DOHH2 (cell line): ENCODE data around the gene HEXIM2.

Source experiments
- H3F3A ChIP-seq: fragments of 200-600 bp; sonication (generic), shearing (Covaris generic); 2 replicates; pipeline ENCODE4 v1.6.0; 2016; ENCODE audit warnings: antibody characterized with exemption, mild to moderate bottlenecking; ENCODE audit not compliant: control insufficient read depth, insufficient read depth
- H3K27ac ChIP-seq: fragments of 200-600 bp; sonication (generic); 2 replicates; pipeline ENCODE4 v1.5.1; 2014; ENCODE audit warnings: low read depth, mild to moderate bottlenecking, low read length, moderate library complexity
- H3K27me3 ChIP-seq: fragments of 200-600 bp; sonication (generic); 2 replicates; pipeline ENCODE4 v1.6.1; 2014; ENCODE audit warnings: mild to moderate bottlenecking, low read length, mixed read lengths; ENCODE audit not compliant: control insufficient read depth
- H3K36me3 ChIP-seq: fragments of 200-600 bp; sonication (generic); 2 replicates; pipeline ENCODE4 v1.6.1; 2014; ENCODE audit warnings: mild to moderate bottlenecking, low read length, moderate library complexity, mixed read lengths; ENCODE audit not compliant: control insufficient read depth
- H3K4me1 ChIP-seq: fragments of 200-600 bp; sonication (generic); 2 replicates; pipeline ENCODE4 v1.6.1; 2014; ENCODE audit warnings: mild to moderate bottlenecking, low read length, mixed read lengths; ENCODE audit not compliant: control insufficient read depth
- H3K4me2 ChIP-seq: fragments of 200-600 bp; sonication (generic); 2 replicates; pipeline ENCODE4 v1.6.0; 2014; ENCODE audit warnings: mild to moderate bottlenecking, low read length, moderate library complexity
- H3K4me3 ChIP-seq: fragments of 200-600 bp; sonication (generic); 2 replicates; pipeline ENCODE4 v1.5.1; 2014; ENCODE audit warnings: mild to moderate bottlenecking, low read length, mixed read lengths
- H3K79me2 ChIP-seq: fragments of 200-600 bp; sonication (generic); 2 replicates; pipeline ENCODE4 v1.6.1; 2014; ENCODE audit warnings: mild to moderate bottlenecking, low read length, mixed read lengths; ENCODE audit not compliant: control insufficient read depth
- H3K9me2 ChIP-seq: fragments of 200-600 bp; sonication (generic); replicated peaks from 2 replicates; pipeline ENCODE4 v1.6.1; 2014; ENCODE audit warnings: mild to moderate bottlenecking, low read length, mixed read lengths; ENCODE audit not compliant: control insufficient read depth
- H3K9me3 ChIP-seq: fragments of 200-600 bp; sonication (generic); 2 replicates; pipeline ENCODE4 v1.6.1; 2014; ENCODE audit warnings: antibody characterized with exemption, low read length, mixed read lengths; ENCODE audit not compliant: control insufficient read depth, insufficient read depth
- H4K20me1 ChIP-seq: fragments of 200-600 bp; sonication (generic); 2 replicates; pipeline ENCODE4 v1.6.0; 2014; ENCODE audit warnings: low read depth, mild to moderate bottlenecking, antibody characterized with exemption, low read length, moderate library complexity; ENCODE audit not compliant: control insufficient read depth, insufficient read depth
- EZH2phosphoT487 ChIP-seq: fragments of 200-600 bp; sonication (generic); IDR thresholded peaks from 2 replicates; pipeline ENCODE4 v1.6.1; 2017; ENCODE audit warnings: borderline replicate concordance, mild to moderate bottlenecking, antibody characterized with exemption, low read length, moderate library complexity, mixed read lengths
- TF ChIP-seq, protein P1 (sequence below): fragments of 200-600 bp; sonication (generic); IDR thresholded peaks from one replicate; pipeline ENCODE4 v1.5.1; 2014; ENCODE audit warnings: antibody characterized with exemption, mild to moderate bottlenecking, low read depth, low read length; ENCODE audit not compliant: poor library complexity, severe bottlenecking

Gene HEXIM2, protein sequence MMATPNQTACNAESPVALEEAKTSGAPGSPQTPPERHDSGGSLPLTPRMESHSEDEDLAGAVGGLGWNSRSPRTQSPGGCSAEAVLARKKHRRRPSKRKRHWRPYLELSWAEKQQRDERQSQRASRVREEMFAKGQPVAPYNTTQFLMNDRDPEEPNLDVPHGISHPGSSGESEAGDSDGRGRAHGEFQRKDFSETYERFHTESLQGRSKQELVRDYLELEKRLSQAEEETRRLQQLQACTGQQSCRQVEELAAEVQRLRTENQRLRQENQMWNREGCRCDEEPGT

DNA sequence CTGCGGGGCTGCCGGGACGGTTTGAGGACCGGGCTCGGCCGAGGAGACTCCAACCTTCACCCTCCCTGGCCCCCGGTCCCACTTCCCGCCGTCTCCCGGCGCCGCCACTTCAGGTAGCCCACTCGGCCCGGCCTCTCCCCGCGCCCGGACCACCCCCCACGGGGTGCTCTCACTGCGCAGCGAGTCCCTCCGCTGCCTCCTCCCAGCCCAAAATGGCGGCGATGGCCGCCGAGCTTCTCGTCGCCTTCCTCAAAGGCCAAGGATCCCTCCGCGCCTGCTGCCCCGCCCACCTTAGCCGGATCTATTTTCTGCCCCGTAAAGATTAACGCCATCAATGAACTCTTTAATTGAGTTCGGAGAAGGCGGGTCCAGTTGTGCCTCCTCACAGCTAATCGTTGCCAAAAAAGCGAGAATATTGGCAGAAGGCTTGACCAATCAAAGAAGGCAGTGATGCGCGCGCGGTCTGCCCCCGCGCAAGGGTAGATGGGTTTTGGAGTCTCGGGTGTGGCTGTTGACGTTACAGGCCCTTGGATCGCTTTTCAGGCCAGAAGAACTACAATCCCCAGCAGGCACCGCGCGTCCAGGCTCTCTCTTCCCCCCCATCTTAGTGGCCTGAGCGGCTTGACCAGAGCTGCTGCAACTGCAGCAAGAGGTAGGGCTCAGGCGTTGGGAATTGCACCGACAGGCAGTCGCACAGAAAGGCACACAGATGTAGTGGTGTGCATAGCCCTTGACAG is at the start of gene HEXIM2:
Gene HEXIM2, plus strand, starts transcription at position 588 of the 737 bp plus-strand sequence. CDS start 919 bp downstream, outside the sequence.
- Histone ChIP-seq H3K79me2 (peaks cover 32% of the 10 kb centered on the region), H3K9me3 (no peaks in the 10 kb centered on the region), H3K4me2 (peak within 1 kb of the TSS; percentile 84), H3K27ac (peak within 1 kb of the TSS; percentile 68), H3K4me1 (peaks cover 18% of the 10 kb centered on the region), H3K4me3 (peak within 1 kb of the TSS; percentile 85), H3F3A (peaks cover 3% of the 10 kb centered on the region; the same call in 1 of the 2 replicates), H3K9me2 (no peaks in the 10 kb centered on the region), H4K20me1 (no peaks in the 10 kb centered on the region), H3K27me3 (no peaks in the 10 kb centered on the region), H3K36me3 (peaks cover 19% of the 10 kb centered on the region)
- TF ChIP-seq, protein P1, sequence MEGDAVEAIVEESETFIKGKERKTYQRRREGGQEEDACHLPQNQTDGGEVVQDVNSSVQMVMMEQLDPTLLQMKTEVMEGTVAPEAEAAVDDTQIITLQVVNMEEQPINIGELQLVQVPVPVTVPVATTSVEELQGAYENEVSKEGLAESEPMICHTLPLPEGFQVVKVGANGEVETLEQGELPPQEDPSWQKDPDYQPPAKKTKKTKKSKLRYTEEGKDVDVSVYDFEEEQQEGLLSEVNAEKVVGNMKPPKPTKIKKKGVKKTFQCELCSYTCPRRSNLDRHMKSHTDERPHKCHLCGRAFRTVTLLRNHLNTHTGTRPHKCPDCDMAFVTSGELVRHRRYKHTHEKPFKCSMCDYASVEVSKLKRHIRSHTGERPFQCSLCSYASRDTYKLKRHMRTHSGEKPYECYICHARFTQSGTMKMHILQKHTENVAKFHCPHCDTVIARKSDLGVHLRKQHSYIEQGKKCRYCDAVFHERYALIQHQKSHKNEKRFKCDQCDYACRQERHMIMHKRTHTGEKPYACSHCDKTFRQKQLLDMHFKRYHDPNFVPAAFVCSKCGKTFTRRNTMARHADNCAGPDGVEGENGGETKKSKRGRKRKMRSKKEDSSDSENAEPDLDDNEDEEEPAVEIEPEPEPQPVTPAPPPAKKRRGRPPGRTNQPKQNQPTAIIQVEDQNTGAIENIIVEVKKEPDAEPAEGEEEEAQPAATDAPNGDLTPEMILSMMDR, result no peak
- no peak for TF ChIP-seq EZH2phosphoT487

DNA sequence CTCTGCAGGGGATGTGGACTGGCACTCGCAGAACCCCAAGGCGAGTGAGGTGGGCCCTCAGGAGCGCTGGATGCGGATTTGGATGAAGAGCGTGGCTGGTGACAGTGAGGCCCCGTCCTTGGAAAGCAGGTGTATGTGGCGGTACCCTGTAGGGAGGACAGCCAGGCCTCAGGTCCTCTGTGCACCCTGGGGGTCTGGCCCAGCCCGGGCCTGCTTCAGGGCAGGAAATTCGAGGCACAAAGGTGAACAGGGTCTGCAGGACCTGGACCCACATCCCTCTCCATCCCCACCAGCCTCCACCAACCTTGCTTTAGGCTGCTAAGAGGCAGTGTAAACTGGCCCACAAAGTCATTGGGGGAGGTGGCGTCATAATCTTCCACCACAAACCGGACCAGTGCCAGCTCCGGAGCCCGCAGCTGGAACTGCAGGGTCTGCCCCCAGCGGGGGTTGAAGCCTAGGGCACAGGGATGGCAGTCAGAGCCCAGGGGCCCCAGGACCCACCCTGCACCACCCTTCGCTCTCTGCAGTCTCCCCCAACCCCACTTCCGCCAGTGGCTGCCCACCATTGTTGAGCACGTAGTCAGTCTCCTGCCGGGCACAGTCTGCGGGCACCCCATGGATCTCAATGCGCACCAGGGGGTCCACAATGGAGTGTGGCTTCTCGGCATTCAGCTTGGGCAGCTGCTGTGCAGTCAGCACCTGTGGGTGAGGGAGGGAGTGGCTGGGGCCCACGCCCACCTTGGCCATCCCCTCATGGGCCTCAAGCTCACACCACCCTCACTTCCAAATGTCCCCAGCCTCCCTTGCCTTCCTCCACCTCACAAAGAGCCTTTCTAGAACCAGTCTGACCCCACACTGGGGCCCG is 48.9 kb upstream of the HEXIM2 start:
- no peak for TF ChIP-seq EZH2phosphoT487
- TF ChIP-seq, protein P1, result no peak
- peaks cover 15% of the 10 kb centered on the region for H3K4me1 ChIP-seq

DNA sequence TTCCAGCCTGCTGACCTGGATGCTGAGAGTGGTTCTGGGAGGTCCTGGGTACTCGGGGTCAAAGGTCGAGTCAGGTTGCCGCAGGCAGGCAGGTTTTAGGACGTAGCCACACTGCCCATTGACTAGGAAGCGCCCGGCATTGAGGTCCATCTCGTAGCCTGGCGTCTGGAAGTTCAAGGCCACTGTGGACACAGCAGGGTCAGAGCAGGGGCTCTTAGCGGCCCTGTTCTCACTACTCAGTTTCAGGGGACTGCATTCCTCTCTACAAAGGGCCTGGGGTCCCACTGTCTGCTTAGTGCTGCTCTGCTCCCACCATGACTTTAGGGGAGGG is 48.3 kb upstream of the HEXIM2 start:
- H3K4me1 ChIP-seq, result peaks cover 15% of the 10 kb centered on the region
- no peak for TF ChIP-seq EZH2phosphoT487
- TF ChIP-seq, protein P1, result no peak
- no peaks in the 10 kb centered on the region for H3F3A ChIP-seq
- no peaks in the 10 kb centered on the region for H3K9me3 ChIP-seq
- H4K20me1 ChIP-seq, result no peaks in the 10 kb centered on the region
- no peak overlapping the region for H3K27ac ChIP-seq
- no peak overlapping the region for H3K4me3 ChIP-seq
- no peaks in the 10 kb centered on the region for H3K9me2 ChIP-seq
- H3K79me2 ChIP-seq, result no peaks in the 10 kb centered on the region
- no peaks in the 10 kb centered on the region for H3K27me3 ChIP-seq
- no peak overlapping the region for H3K4me2 ChIP-seq
- no peaks in the 10 kb centered on the region for H3K36me3 ChIP-seq

More for the DNA sequence above, 48.9 kb upstream of the HEXIM2 start:
- Histone ChIP-seq H3K4me2 (no peak overlapping the region), H3K9me3 (no peaks in the 10 kb centered on the region), H3K4me3 (no peak overlapping the region), H3K79me2 (no peaks in the 10 kb centered on the region), H4K20me1 (no peaks in the 10 kb centered on the region), H3K9me2 (no peaks in the 10 kb centered on the region), H3K27me3 (no peaks in the 10 kb centered on the region), H3K36me3 (peaks cover 3% of the 10 kb centered on the region; the same call in 1 of the 2 replicates), H3F3A (no peaks in the 10 kb centered on the region), H3K27ac (no peak overlapping the region)
